ENCODE measurements around the gene LRRC45.

GRCh38 chr17:82021900-82022309 is 1.2 kb upstream of the LRRC45 start:
- TF ChIP-seq CTCF (conservative IDR thresholded peaks at IDR 0.05) = no peak
- no peak for TF ChIP-seq EZH2 (IDR thresholded peaks at IDR 0.05; ENCODE audit: low read depth)
